Glutamatergic neuron (in vitro differentiated cells): Measurements from ENCODE around the gene RTL5. TPM values are rescaled to one million over a fixed set of nuclear protein-coding genes. Genes with fewer than 3 reads are reported as not detected.

ENCODE experiments used
- DNase-seq: peaks from one replicate; pipeline ENCODE4 v3.0.0; 2022
- H3K27ac Mint-ChIP-seq: one replicate; pipeline ENCODE4 v1.8.0; 2020; ENCODE audit warnings: mild to moderate bottlenecking, mixed read lengths, inconsistent platforms; ENCODE audit not compliant: unreplicated experiment
- H3K27me3 Mint-ChIP-seq: one replicate; pipeline ENCODE4 v1.8.0; 2020; ENCODE audit warnings: mild to moderate bottlenecking, moderate library complexity, mixed read lengths, inconsistent platforms; ENCODE audit not compliant: unreplicated experiment
- H3K36me3 Mint-ChIP-seq: one replicate; pipeline ENCODE4 v1.8.0; 2020; ENCODE audit warnings: mild to moderate bottlenecking, mixed read lengths, inconsistent platforms; ENCODE audit not compliant: unreplicated experiment
- H3K4me1 Mint-ChIP-seq: one replicate; pipeline ENCODE4 v1.8.0; 2020; ENCODE audit warnings: mild to moderate bottlenecking, low read depth, mixed read lengths, inconsistent platforms; ENCODE audit not compliant: unreplicated experiment
- H3K4me3 Mint-ChIP-seq: one replicate; pipeline ENCODE4 v1.8.0; 2020; ENCODE audit warnings: mild to moderate bottlenecking, mixed read lengths, inconsistent platforms; ENCODE audit not compliant: unreplicated experiment
- H3K9me3 Mint-ChIP-seq: one replicate; pipeline ENCODE4 v1.8.0; 2020; ENCODE audit warnings: mild to moderate bottlenecking, moderate library complexity, mixed read lengths, inconsistent platforms; ENCODE audit not compliant: unreplicated experiment
- CTCF ChIP-seq: fragments of 200-600 bp; sonication (generic); IDR thresholded peaks from one replicate; pipeline ENCODE4 v1.5.0; 2021; ENCODE audit not compliant: partially characterized antibody, unreplicated experiment
- total RNA-seq: library from RNA; stranded (reverse); fragmentation: NEBNext Ultra II Directional; extraction: Animal tissue kit (Norgen Biotek cat#: 25700); gene quantifications from one replicate; pipeline ENCODE4 v1.2.1, GENCODE V29; 2021; ENCODE audit not compliant: unreplicated experiment

RTL5 gene
- total RNA-seq, 1 donor from 2014 or later = 18.2 TPM

GRCh38 chrX:72102760-72103159 lies 29.0 kb downstream of the RTL5 start:
- Mint-ChIP-seq H3K27ac (no peak overlapping the region), H3K36me3 (peaks cover 5% of the 10 kb centered on the region), H3K9me3 (peaks cover 4% of the 10 kb centered on the region), H3K4me3 (no peak overlapping the region), H3K27me3 (peaks cover 1% of the 10 kb centered on the region), H3K4me1 (peaks cover 5% of the 10 kb centered on the region)
- DNase-seq = no peak
- TF ChIP-seq CTCF = no peak

GRCh38 chrX:72102126-72102525 lies 29.6 kb downstream of the RTL5 start:
- no peak for TF ChIP-seq CTCF
- Mint-ChIP-seq H3K4me3 (no peak overlapping the region), H3K27ac (no peak overlapping the region), H3K36me3 (no peaks in the 10 kb centered on the region), H3K4me1 (peaks cover 2% of the 10 kb centered on the region), H3K9me3 (no peaks in the 10 kb centered on the region), H3K27me3 (peaks cover 1% of the 10 kb centered on the region)
- DNase-seq = no peak

GRCh38 chrX:72101597-72102037 lies 30.1 kb downstream of the RTL5 start:
- Mint-ChIP-seq H3K36me3 (no peaks in the 10 kb centered on the region), H3K9me3 (no peaks in the 10 kb centered on the region), H3K4me1 (peaks cover under 1% of the 10 kb centered on the region), H3K27me3 (peaks cover 1% of the 10 kb centered on the region), H3K4me3 (no peak overlapping the region), H3K27ac (no peak overlapping the region)
- no peak for DNase-seq
- TF ChIP-seq CTCF = no peak

- Mint-ChIP-seq H3K9me3 (no peaks in the 10 kb centered on the region), H3K27me3 (peaks cover 1% of the 10 kb centered on the region), H3K36me3 (no peaks in the 10 kb centered on the region)
These were observed 30.8 kb downstream of the RTL5 start for GRCh38 chrX:72100824-72101351.

More at GRCh38 chrX:72100824-72101351, 30.8 kb downstream of the RTL5 start:
- Mint-ChIP-seq H3K4me1 (no peaks in the 10 kb centered on the region), H3K4me3 (no peak overlapping the region), H3K27ac (no peak overlapping the region)
- TF ChIP-seq CTCF = no peak
- no peak for DNase-seq
